NAMALWA (cell line): Measurements from ENCODE around the gene LASP1.
A peak's percentile ranks its signal among the peaks of the same experiment; 100 is the strongest.
"Not testable (repeated sequence)": the region's sequence is repeated elsewhere in the genome, so short reads cannot be mapped to it uniquely, and the experiment has no call there.

ENCODE experiments used
- DNase-seq: peaks from one replicate; pipeline ENCODE4 v3.0.0-alpha.2; 2015; ENCODE audit warnings: low spot score

The LASP1 gene

GRCh38 chr17:38908676-38909181, 38.9 kb downstream of the LASP1 start:
- peak; percentile 39 for DNase-seq

GRCh38 chr17:38910325-38910724, 40.5 kb downstream of the LASP1 start:
- DNase-seq: no peak

- DNase-seq: no peak
These were observed 41.3 kb downstream of the LASP1 start for GRCh38 chr17:38911081-38911730.

- DNase-seq: not testable (repeated sequence)
These were observed 41.8 kb downstream of the LASP1 start for GRCh38 chr17:38911731-38912081.

GRCh38 chr17:38912221-38912813, 42.5 kb downstream of the LASP1 start:
- DNase-seq: no peak

GRCh38 chr17:38914741-38915638, 45.1 kb downstream of the LASP1 start:
- DNase-seq: no peak

- no peak for DNase-seq
These were observed 45.8 kb downstream of the LASP1 start for GRCh38 chr17:38915639-38915995.

GRCh38 chr17:38916771-38917170, 46.9 kb downstream of the LASP1 start:
- no peak for DNase-seq

GRCh38 chr17:38917259-38917658, 47.4 kb downstream of the LASP1 start:
- DNase-seq: no peak

GRCh38 chr17:38918129-38918913, 48.5 kb downstream of the LASP1 start:
- DNase-seq: no peak

- no peak for DNase-seq
These were observed 49.1 kb downstream of the LASP1 start for GRCh38 chr17:38918916-38919315.

GRCh38 chr17:38919316-38920078, 49.6 kb downstream of the LASP1 start:
- no peak for DNase-seq

GRCh38 chr17:38920374-38921291, 50.8 kb downstream of the LASP1 start:
- no peak for DNase-seq

GRCh38 chr17:38921756-38922411, 52.0 kb downstream of the LASP1 start:
- DNase-seq: no peak

GRCh38 chr17:38922538-38923297, 52.9 kb downstream of the LASP1 start:
- DNase-seq: no peak

- no peak for DNase-seq
These were observed 55.6 kb downstream of the LASP1 start, which contains the start of gene LASP1NB for GRCh38 chr17:38925263-38925995. Gene LASP1NB, plus strand, starts transcription at chr17:38925614.

- DNase-seq: no peak
These were observed 56.6 kb downstream of the LASP1 start for GRCh38 chr17:38926293-38927070.
